Measurements from ENCODE around the gene ADORA1. TPM values are rescaled to one million over a fixed set of nuclear protein-coding genes. Genes with fewer than 3 reads are reported as not detected.

ADORA1 gene
- polyA plus RNA-seq (2013), result not detected

GRCh38 chr1:203127666-203128430, at the start of gene ADORA1:
TSS of gene ADORA1 (plus strand) at chr1:203127726. CDS start at chr1:203128842, 1,116 bp downstream.
- no peaks in the 10 kb centered on the region for H3K36me3 ChIP-seq (ENCODE audit: control insufficient read depth in 4 of 4, insufficient read depth in 4 of 4, low read length in 3 of 4)
- peaks cover 0 to 19% (median 8%) of the 10 kb centered on the region in 4 experiments for H3K4me1 ChIP-seq (ENCODE audit: control extremely low read depth in 1 of 4, control insufficient read depth in 4 of 4, insufficient read depth in 4 of 4, low read length in 3 of 4)
- H3K4me3 ChIP-seq (ENCODE audit: control insufficient read depth in 1 of 7, extremely low read depth in 1 of 7, insufficient read depth in 4 of 7, low read depth in 2 of 7, low read length in 6 of 7), result peak within 1 kb of the TSS in 3 of 7 experiments; percentile 22 to 57 (median 50)
- peak in 2 of 3 donors; percentile 33 to 48 for DNase-seq
- no peak within 1 kb of the TSS for H3K27ac ChIP-seq (ENCODE audit: insufficient read depth in 1 of 2, low read depth in 1 of 2, low read length in 2 of 2, poor library complexity in 1 of 2, severe bottlenecking in 2 of 2)
- WGBS (ENCODE audit: insufficient coverage), result under 1% methylated on average over 39 of the region's 51 CpGs
- ChIA-PET POLR2A (no interaction called here), CTCF (interaction anchor here (1.0 to 25.2 kb wide), 7 partner anchors 10 to 142 kb away, joined by 3 to 313 read pairs (median 5); partner anchors contain the start of gene MYBPH)
- H3K9me3 ChIP-seq (ENCODE audit: control extremely low read depth in 1 of 5, control insufficient read depth in 4 of 5, insufficient read depth in 2 of 5, low read depth in 1 of 5, low read length in 4 of 5), result no peaks in the 10 kb centered on the region
- H3K27me3 ChIP-seq (replicated peaks in 2 of 5; ENCODE audit: control insufficient read depth in 4 of 5, insufficient read depth in 5 of 5, low read length in 4 of 5), result peaks cover 3 to 77% (median 45%) of the 10 kb centered on the region in 5 experiments

GRCh38 chr1:203077956-203078355, 49.6 kb upstream of the ADORA1 start:
- peaks cover 0 to 27% (median 20%) of the 10 kb centered on the region in 4 experiments for H3K4me1 ChIP-seq (ENCODE audit: control extremely low read depth in 1 of 4, control insufficient read depth in 4 of 4, insufficient read depth in 4 of 4, low read length in 3 of 4)
- no peak overlapping the region for H3K27ac ChIP-seq (ENCODE audit: insufficient read depth in 1 of 2, low read depth in 1 of 2, low read length in 2 of 2, poor library complexity in 1 of 2, severe bottlenecking in 2 of 2)
- no CpG with 5 or more reads among the region's 2 CpGs for WGBS (ENCODE audit: insufficient coverage)
- H3K9me3 ChIP-seq (ENCODE audit: control extremely low read depth in 1 of 5, control insufficient read depth in 4 of 5, insufficient read depth in 2 of 5, low read depth in 1 of 5, low read length in 4 of 5), result no peaks in the 10 kb centered on the region
- peaks cover 0 to 35% (median 2%) of the 10 kb centered on the region in 5 experiments for H3K27me3 ChIP-seq (replicated peaks in 2 of 5; ENCODE audit: control insufficient read depth in 4 of 5, insufficient read depth in 5 of 5, low read length in 4 of 5)
- DNase-seq, result no peak
- no peak overlapping the region for H3K4me3 ChIP-seq (ENCODE audit: control insufficient read depth in 1 of 7, extremely low read depth in 1 of 7, insufficient read depth in 4 of 7, low read depth in 2 of 7, low read length in 6 of 7)
- no peaks in the 10 kb centered on the region for H3K36me3 ChIP-seq (ENCODE audit: control insufficient read depth in 4 of 4, insufficient read depth in 4 of 4, low read length in 3 of 4)
- POLR2A ChIA-PET, result no interaction called here
- CTCF ChIA-PET, result interaction anchor here (0.9 to 2.9 kb wide), 6 partner anchors 16 to 189 kb away, joined by 3 to 8 read pairs (median 5); no protein-coding TSS in a partner anchor

GRCh38 chr1:203078478-203078877, 49.0 kb upstream of the ADORA1 start:
- DNase-seq, result no peak
- Histone ChIP-seq H3K27me3 (replicated peaks in 2 of 5; ENCODE audit: control insufficient read depth in 4 of 5, insufficient read depth in 5 of 5, low read length in 4 of 5) (peaks cover 0 to 33% (median 2%) of the 10 kb centered on the region in 5 experiments), H3K4me3 (ENCODE audit: control insufficient read depth in 1 of 7, extremely low read depth in 1 of 7, insufficient read depth in 4 of 7, low read depth in 2 of 7, low read length in 6 of 7) (no peak overlapping the region), H3K9me3 (ENCODE audit: control extremely low read depth in 1 of 5, control insufficient read depth in 4 of 5, insufficient read depth in 2 of 5, low read depth in 1 of 5, low read length in 4 of 5) (no peaks in the 10 kb centered on the region), H3K36me3 (ENCODE audit: control insufficient read depth in 4 of 4, insufficient read depth in 4 of 4, low read length in 3 of 4) (no peaks in the 10 kb centered on the region), H3K27ac (ENCODE audit: insufficient read depth in 1 of 2, low read depth in 1 of 2, low read length in 2 of 2, poor library complexity in 1 of 2, severe bottlenecking in 2 of 2) (no peak overlapping the region), H3K4me1 (ENCODE audit: control extremely low read depth in 1 of 4, control insufficient read depth in 4 of 4, insufficient read depth in 4 of 4, low read length in 3 of 4) (peaks cover 0 to 27% (median 20%) of the 10 kb centered on the region in 4 experiments)
- WGBS (ENCODE audit: insufficient coverage), result no CpG with 5 or more reads among the region's 3 CpGs
- CTCF ChIA-PET, result interaction anchor here (0.9 to 2.9 kb wide), 4 partner anchors 16 to 191 kb away, joined by 3 to 7 read pairs (median 4); no protein-coding TSS in a partner anchor
- POLR2A ChIA-PET, result interaction anchor here (0.6 to 0.7 kb wide), 2 partner anchors 21 to 190 kb away, joined by 3 to 4 read pairs; no protein-coding TSS in a partner anchor

GRCh38 chr1:203080456-203080855, 47.1 kb upstream of the ADORA1 start:
- ChIA-PET CTCF (interaction anchor here (1.1 kb wide), 1 partner anchor 10 kb away, joined by 4 read pairs; no protein-coding TSS in a partner anchor), POLR2A (no interaction called here)
- H3K36me3 ChIP-seq (ENCODE audit: control insufficient read depth in 4 of 4, insufficient read depth in 4 of 4, low read length in 3 of 4), result no peaks in the 10 kb centered on the region
- H3K4me1 ChIP-seq (ENCODE audit: control extremely low read depth in 1 of 4, control insufficient read depth in 4 of 4, insufficient read depth in 4 of 4, low read length in 3 of 4), result peaks cover 0 to 18% (median 15%) of the 10 kb centered on the region in 4 experiments
- no peak overlapping the region for H3K4me3 ChIP-seq (ENCODE audit: control insufficient read depth in 1 of 7, extremely low read depth in 1 of 7, insufficient read depth in 4 of 7, low read depth in 2 of 7, low read length in 6 of 7)
- H3K27me3 ChIP-seq (replicated peaks in 2 of 5; ENCODE audit: control insufficient read depth in 4 of 5, insufficient read depth in 5 of 5, low read length in 4 of 5), result peaks cover 0 to 24% (median 0%) of the 10 kb centered on the region in 5 experiments
- no peaks in the 10 kb centered on the region for H3K9me3 ChIP-seq (ENCODE audit: control extremely low read depth in 1 of 5, control insufficient read depth in 4 of 5, insufficient read depth in 2 of 5, low read depth in 1 of 5, low read length in 4 of 5)
- DNase-seq, result no peak
- 100% methylated on average over 4 of the region's 5 CpGs for WGBS (ENCODE audit: insufficient coverage)
- no peak overlapping the region for H3K27ac ChIP-seq (ENCODE audit: insufficient read depth in 1 of 2, low read depth in 1 of 2, low read length in 2 of 2, poor library complexity in 1 of 2, severe bottlenecking in 2 of 2)

- POLR2A ChIA-PET, result no interaction called here
- WGBS (ENCODE audit: insufficient coverage), result 83% methylated on average over 8 of the region's 9 CpGs
- Histone ChIP-seq H3K27ac (ENCODE audit: insufficient read depth in 1 of 2, low read depth in 1 of 2, low read length in 2 of 2, poor library complexity in 1 of 2, severe bottlenecking in 2 of 2) (no peak overlapping the region), H3K4me3 (ENCODE audit: control insufficient read depth in 1 of 7, extremely low read depth in 1 of 7, insufficient read depth in 4 of 7, low read depth in 2 of 7, low read length in 6 of 7) (no peak overlapping the region), H3K9me3 (ENCODE audit: control extremely low read depth in 1 of 5, control insufficient read depth in 4 of 5, insufficient read depth in 2 of 5, low read depth in 1 of 5, low read length in 4 of 5) (no peaks in the 10 kb centered on the region), H3K4me1 (ENCODE audit: control extremely low read depth in 1 of 4, control insufficient read depth in 4 of 4, insufficient read depth in 4 of 4, low read length in 3 of 4) (peaks cover 0 to 7% (median 4%) of the 10 kb centered on the region in 4 experiments), H3K27me3 (replicated peaks in 2 of 5; ENCODE audit: control insufficient read depth in 4 of 5, insufficient read depth in 5 of 5, low read length in 4 of 5) (peaks cover 0 to 20% (median 0%) of the 10 kb centered on the region in 5 experiments), H3K36me3 (ENCODE audit: control insufficient read depth in 4 of 4, insufficient read depth in 4 of 4, low read length in 3 of 4) (no peaks in the 10 kb centered on the region)
- DNase-seq, result no peak
- CTCF ChIA-PET, result interaction anchor here (0.9 to 2.6 kb wide), 6 partner anchors 17 to 89 kb away, joined by 3 to 8 read pairs (median 4); no protein-coding TSS in a partner anchor
Observed at GRCh38 chr1:203081465-203082230, 45.9 kb upstream of the ADORA1 start.

GRCh38 chr1:203082231-203082505, 45.4 kb upstream of the ADORA1 start:
- Histone ChIP-seq H3K36me3 (ENCODE audit: control insufficient read depth in 4 of 4, insufficient read depth in 4 of 4, low read length in 3 of 4) (no peaks in the 10 kb centered on the region), H3K27me3 (replicated peaks in 2 of 5; ENCODE audit: control insufficient read depth in 4 of 5, insufficient read depth in 5 of 5, low read length in 4 of 5) (peaks cover 0 to 16% (median 0%) of the 10 kb centered on the region in 5 experiments), H3K4me3 (ENCODE audit: control insufficient read depth in 1 of 7, extremely low read depth in 1 of 7, insufficient read depth in 4 of 7, low read depth in 2 of 7, low read length in 6 of 7) (no peak overlapping the region), H3K4me1 (ENCODE audit: control extremely low read depth in 1 of 4, control insufficient read depth in 4 of 4, insufficient read depth in 4 of 4, low read length in 3 of 4) (peaks cover 0 to 7% (median 4%) of the 10 kb centered on the region in 4 experiments), H3K9me3 (ENCODE audit: control extremely low read depth in 1 of 5, control insufficient read depth in 4 of 5, insufficient read depth in 2 of 5, low read depth in 1 of 5, low read length in 4 of 5) (no peaks in the 10 kb centered on the region), H3K27ac (ENCODE audit: insufficient read depth in 1 of 2, low read depth in 1 of 2, low read length in 2 of 2, poor library complexity in 1 of 2, severe bottlenecking in 2 of 2) (no peak overlapping the region)
- POLR2A ChIA-PET, result no interaction called here
- no peak for DNase-seq
- CTCF ChIA-PET, result interaction anchor here (0.9 to 2.6 kb wide), 6 partner anchors 16 to 88 kb away, joined by 3 to 8 read pairs (median 4); no protein-coding TSS in a partner anchor
- WGBS (ENCODE audit: insufficient coverage), result 87% methylated on average over 3 of the region's 3 CpGs

Data from common myeloid progenitor, CD34-positive (primary cell).